ENCODE measurements around the gene PCBP3.
"Not testable (repeated sequence)": the region's sequence is repeated elsewhere in the genome, so short reads cannot be mapped to it uniquely, and the experiment has no call there.

The PCBP3 gene

GRCh38 chr21:45889961-45890360, 246.4 kb downstream of the PCBP3 start:
- Histone ChIP-seq H3K27me3 (ENCODE audit: control insufficient read depth, insufficient read depth, low read length) (no peaks in the 10 kb centered on the region), H3K9me3 (ENCODE audit: control insufficient read depth, insufficient read depth, low read length) (no peaks in the 10 kb centered on the region), H3K4me3 (ENCODE audit: low read depth, low read length) (no peak overlapping the region), H3K9ac (ENCODE audit: low read depth, low read length) (no peak overlapping the region), H3K4me1 (ENCODE audit: control insufficient read depth, insufficient read depth, low read length) (no peaks in the 10 kb centered on the region), H3K36me3 (ENCODE audit: control insufficient read depth, insufficient read depth, low read length) (no peaks in the 10 kb centered on the region)

DNA sequence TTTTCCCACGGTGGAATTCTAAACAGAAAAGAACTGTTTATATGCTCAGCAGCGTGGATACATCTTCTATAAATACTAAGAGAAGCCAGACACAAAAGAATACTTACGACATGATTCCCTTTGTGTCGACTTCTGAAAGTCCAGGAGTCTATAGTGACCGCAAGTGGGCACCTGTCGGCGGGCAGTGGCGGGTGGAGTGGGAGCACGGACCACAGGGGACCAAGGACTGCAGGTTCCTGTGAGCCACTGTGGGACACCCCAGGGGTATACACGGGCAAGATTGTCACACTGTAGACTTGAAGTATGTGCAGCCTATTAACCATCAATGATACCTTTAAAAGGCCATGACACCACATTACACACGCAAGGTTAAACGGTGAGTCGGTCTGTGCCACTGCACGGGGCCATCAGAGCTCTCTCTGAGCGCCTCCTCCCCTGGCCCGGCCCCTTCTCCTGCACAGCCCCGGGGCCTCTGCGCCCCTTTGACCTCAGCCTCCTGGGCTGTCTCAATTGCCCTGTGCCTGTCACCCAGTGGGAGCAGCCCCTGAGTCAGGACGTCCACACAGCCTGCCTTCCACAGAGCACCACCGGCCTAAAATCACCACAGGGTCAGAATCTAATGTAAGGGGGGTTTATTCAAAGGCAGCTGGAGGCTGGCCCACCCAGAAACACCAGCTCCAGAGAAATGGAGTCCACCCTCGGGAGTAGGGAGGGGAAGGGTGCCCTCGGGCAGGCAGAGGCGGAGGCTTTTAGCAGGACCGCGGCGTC, 248.0 kb downstream of the PCBP3 start:
- Histone ChIP-seq H3K4me1 (ENCODE audit: control insufficient read depth, insufficient read depth, low read length) (no peaks in the 10 kb centered on the region), H3K9me3 (ENCODE audit: control insufficient read depth, insufficient read depth, low read length) (no peaks in the 10 kb centered on the region), H3K4me3 (ENCODE audit: low read depth, low read length) (no peak overlapping the region), H3K36me3 (ENCODE audit: control insufficient read depth, insufficient read depth, low read length) (no peaks in the 10 kb centered on the region), H3K9ac (ENCODE audit: low read depth, low read length) (no peak overlapping the region), H3K27me3 (ENCODE audit: control insufficient read depth, insufficient read depth, low read length) (no peaks in the 10 kb centered on the region)

DNA sequence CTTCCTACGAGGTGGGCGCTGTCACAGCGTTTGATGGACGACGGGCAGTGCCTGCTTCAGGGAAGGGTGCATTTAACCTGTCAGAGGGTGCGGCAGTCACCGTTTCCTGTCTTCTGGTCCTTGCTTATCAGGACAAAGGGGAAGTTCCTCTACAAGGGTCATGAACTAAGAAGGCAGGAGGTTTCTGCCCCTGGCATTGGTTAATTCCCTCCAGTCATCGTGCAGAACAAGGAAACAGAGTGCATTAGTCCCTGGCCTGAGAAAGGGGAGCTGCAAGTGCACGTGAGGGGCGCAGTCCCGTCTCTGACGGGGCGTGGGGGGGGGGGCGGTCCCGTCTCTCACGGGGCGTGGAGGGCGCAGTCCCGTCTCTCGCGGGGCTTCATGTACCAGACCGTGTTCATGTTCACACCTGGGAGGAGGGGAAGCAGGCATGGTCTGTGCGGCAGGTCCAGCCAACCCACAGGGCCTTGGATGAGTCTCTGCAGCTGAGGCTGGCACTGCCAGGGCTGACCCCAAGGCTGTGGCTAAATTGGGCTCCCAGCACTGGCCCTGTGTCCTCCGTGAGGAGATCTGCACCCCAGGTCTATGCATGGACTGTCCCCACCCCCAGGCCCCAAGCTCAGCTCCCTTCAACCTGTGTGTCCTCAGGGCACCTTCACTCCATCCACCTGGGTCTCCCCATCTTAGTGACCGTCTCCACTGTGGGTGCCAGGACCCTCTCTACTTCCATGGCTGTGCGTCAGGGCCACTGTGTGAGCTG, 248.8 kb downstream of the PCBP3 start:
- no peaks in the 10 kb centered on the region for H3K27me3 ChIP-seq (ENCODE audit: control insufficient read depth, insufficient read depth, low read length)
- no peaks in the 10 kb centered on the region for H3K36me3 ChIP-seq (ENCODE audit: control insufficient read depth, insufficient read depth, low read length)
- H3K4me1 ChIP-seq (ENCODE audit: control insufficient read depth, insufficient read depth, low read length), result no peaks in the 10 kb centered on the region
- H3K9me3 ChIP-seq (ENCODE audit: control insufficient read depth, insufficient read depth, low read length), result no peaks in the 10 kb centered on the region
- no peak overlapping the region for H3K9ac ChIP-seq (ENCODE audit: low read depth, low read length)
- H3K4me3 ChIP-seq (ENCODE audit: low read depth, low read length), result no peak overlapping the region

DNA sequence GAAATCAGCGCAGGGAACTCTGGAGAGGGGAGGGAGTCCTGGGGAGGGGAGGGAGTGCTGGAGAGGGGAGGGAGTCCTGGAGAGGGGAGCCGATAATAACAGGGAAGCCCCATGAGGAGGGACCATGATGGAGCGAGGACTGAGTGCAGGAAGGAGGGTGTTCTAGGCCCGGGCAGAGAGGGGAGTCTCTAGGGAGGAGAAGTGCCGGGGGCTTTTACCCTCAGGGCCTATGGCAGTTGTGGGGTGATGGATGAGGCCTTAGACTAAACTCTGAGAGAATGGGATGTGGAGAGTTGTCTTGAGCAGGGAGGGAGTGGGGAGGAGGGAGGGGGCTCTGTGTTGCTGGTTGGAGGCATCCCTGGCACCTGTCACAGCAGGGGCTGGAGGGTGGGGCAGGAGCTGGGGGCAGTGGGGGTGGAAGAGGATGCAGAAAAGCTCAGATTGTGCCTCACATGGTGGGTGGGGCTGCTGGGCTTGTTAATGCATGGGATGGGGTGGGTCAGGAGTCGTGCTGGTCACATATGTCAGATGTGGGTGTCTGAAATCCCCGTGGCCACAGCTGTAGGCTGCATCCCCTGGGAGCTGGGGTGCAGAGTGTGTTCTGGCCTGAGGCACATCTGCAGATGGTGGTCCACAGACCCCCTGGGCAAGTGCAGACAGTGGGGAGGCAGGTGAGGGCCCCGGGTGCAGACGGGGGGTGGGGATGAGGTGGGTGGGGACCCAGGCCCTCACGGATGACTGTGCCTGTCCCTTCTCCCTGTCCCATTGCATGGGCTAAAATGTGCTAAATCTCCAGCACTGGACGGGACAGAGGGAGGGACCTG, 249.6 kb downstream of the PCBP3 start:
- Histone ChIP-seq H3K4me3 (ENCODE audit: low read depth, low read length) (no peak overlapping the region), H3K9me3 (ENCODE audit: control insufficient read depth, insufficient read depth, low read length) (no peaks in the 10 kb centered on the region), H3K9ac (ENCODE audit: low read depth, low read length) (no peak overlapping the region), H3K4me1 (ENCODE audit: control insufficient read depth, insufficient read depth, low read length) (no peaks in the 10 kb centered on the region), H3K36me3 (ENCODE audit: control insufficient read depth, insufficient read depth, low read length) (no peaks in the 10 kb centered on the region), H3K27me3 (ENCODE audit: control insufficient read depth, insufficient read depth, low read length) (no peaks in the 10 kb centered on the region)

DNA sequence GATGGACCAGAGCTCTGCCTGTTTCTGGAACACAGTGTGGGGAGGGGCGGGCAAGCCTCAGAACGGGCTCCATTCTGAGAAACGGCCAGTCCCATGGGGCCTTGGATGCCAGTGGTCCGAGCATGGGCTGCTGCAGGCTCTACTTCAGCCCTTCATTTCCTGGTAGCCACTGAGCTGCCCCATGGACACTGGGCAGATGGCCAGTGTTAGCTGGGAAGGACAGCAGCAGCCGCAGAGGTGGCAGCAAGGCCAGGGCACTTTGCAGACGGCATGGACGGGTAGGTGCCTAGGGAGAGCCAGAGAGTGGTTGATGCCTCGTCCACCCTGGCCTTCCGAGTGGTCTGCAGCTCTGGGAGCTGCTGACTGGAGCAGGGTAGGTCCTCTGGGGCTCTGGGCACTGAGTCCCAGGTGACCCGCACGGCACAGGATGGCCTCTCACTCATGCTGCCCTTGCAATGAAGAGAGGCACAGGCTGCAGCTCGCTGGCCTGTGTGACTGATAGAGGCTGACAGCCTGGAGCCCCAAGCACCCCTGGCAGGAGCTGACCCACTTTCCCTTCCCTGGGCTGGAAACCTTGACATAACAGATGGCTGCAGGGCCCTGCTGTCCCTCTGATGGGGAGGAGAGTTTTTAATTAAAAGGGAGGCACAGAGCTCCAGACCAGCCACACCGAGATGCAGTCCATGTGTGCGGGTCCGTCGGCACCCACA, 250.4 kb downstream of the PCBP3 start:
- H3K4me1 ChIP-seq (ENCODE audit: control insufficient read depth, insufficient read depth, low read length), result no peaks in the 10 kb centered on the region
- H3K27me3 ChIP-seq (ENCODE audit: control insufficient read depth, insufficient read depth, low read length), result no peaks in the 10 kb centered on the region
- no peak overlapping the region for H3K9ac ChIP-seq (ENCODE audit: low read depth, low read length)
- H3K9me3 ChIP-seq (ENCODE audit: control insufficient read depth, insufficient read depth, low read length), result no peaks in the 10 kb centered on the region
- no peak overlapping the region for H3K4me3 ChIP-seq (ENCODE audit: low read depth, low read length)
- no peaks in the 10 kb centered on the region for H3K36me3 ChIP-seq (ENCODE audit: control insufficient read depth, insufficient read depth, low read length)

- no peaks in the 10 kb centered on the region for H3K4me1 ChIP-seq (ENCODE audit: control insufficient read depth, insufficient read depth, low read length)
- no peaks in the 10 kb centered on the region for H3K36me3 ChIP-seq (ENCODE audit: control insufficient read depth, insufficient read depth, low read length)
- no peak overlapping the region for H3K4me3 ChIP-seq (ENCODE audit: low read depth, low read length)
- no peaks in the 10 kb centered on the region for H3K9me3 ChIP-seq (ENCODE audit: control insufficient read depth, insufficient read depth, low read length)
- H3K9ac ChIP-seq (ENCODE audit: low read depth, low read length), result no peak overlapping the region
- no peaks in the 10 kb centered on the region for H3K27me3 ChIP-seq (ENCODE audit: control insufficient read depth, insufficient read depth, low read length)
These were observed 250.9 kb downstream of the PCBP3 start for GRCh38 chr21:45894450-45894825.

- no peaks in the 10 kb centered on the region for H3K36me3 ChIP-seq (ENCODE audit: control insufficient read depth, insufficient read depth, low read length)
- H3K4me1 ChIP-seq (ENCODE audit: control insufficient read depth, insufficient read depth, low read length), result no peaks in the 10 kb centered on the region
- H3K9ac ChIP-seq (ENCODE audit: low read depth, low read length), result no peak overlapping the region
- no peaks in the 10 kb centered on the region for H3K9me3 ChIP-seq (ENCODE audit: control insufficient read depth, insufficient read depth, low read length)
- no peaks in the 10 kb centered on the region for H3K27me3 ChIP-seq (ENCODE audit: control insufficient read depth, insufficient read depth, low read length)
- H3K4me3 ChIP-seq (ENCODE audit: low read depth, low read length), result no peak overlapping the region
These were observed 251.6 kb downstream of the PCBP3 start for GRCh38 chr21:45894906-45895777.

DNA sequence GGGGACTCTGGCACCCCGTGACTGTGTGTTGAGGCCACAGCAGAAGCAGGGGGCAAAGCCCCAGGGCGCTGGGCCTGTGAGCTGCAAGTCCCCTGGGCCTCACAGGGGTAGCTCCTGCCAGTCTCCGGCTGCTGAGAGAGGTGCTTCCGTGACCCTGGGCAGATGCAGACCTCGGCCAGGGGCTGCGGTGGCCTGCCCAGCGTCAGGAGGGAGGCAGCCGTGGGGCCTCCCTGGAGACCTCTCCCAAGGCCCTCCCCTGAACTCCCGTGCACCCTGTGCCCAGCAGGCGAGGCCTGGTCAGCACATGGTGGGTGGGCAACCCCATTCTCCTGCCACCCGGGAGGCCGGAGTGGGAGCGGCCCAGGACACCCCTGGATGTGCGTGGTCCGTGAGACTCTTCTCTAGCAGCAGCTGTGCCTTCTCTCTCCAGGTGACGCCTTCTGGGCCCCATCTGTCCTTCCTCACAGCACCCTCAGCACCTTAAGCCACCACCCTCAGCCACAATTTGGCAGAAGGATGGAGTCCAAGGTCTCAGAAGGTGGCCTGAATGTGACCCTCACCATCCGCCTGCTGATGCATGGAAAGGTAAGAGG, 252.3 kb downstream of the PCBP3 start:
- Histone ChIP-seq H3K4me1 (ENCODE audit: control insufficient read depth, insufficient read depth, low read length) (no peaks in the 10 kb centered on the region), H3K4me3 (ENCODE audit: low read depth, low read length) (no peak overlapping the region), H3K9me3 (ENCODE audit: control insufficient read depth, insufficient read depth, low read length) (no peaks in the 10 kb centered on the region), H3K9ac (ENCODE audit: low read depth, low read length) (no peak overlapping the region), H3K36me3 (ENCODE audit: control insufficient read depth, insufficient read depth, low read length) (no peaks in the 10 kb centered on the region), H3K27me3 (ENCODE audit: control insufficient read depth, insufficient read depth, low read length) (no peaks in the 10 kb centered on the region)

- not testable (repeated sequence) for H3K9me3 ChIP-seq (ENCODE audit: control insufficient read depth, insufficient read depth, low read length); H3K27me3 ChIP-seq (ENCODE audit: control insufficient read depth, insufficient read depth, low read length); H3K36me3 ChIP-seq (ENCODE audit: control insufficient read depth, insufficient read depth, low read length); H3K4me1 ChIP-seq (ENCODE audit: control insufficient read depth, insufficient read depth, low read length); H3K9ac ChIP-seq (ENCODE audit: low read depth, low read length); H3K4me3 ChIP-seq (ENCODE audit: low read depth, low read length)
These were observed 252.9 kb downstream of the PCBP3 start for GRCh38 chr21:45896431-45896830.

GRCh38 chr21:45897191-45898027, 253.9 kb downstream of the PCBP3 start:
- H3K4me1 ChIP-seq (ENCODE audit: control insufficient read depth, insufficient read depth, low read length), result no peaks in the 10 kb centered on the region

More at GRCh38 chr21:45897191-45898027, 253.9 kb downstream of the PCBP3 start:
- no peaks in the 10 kb centered on the region for H3K27me3 ChIP-seq (ENCODE audit: control insufficient read depth, insufficient read depth, low read length)
- no peak overlapping the region for H3K9ac ChIP-seq (ENCODE audit: low read depth, low read length)
- no peaks in the 10 kb centered on the region for H3K36me3 ChIP-seq (ENCODE audit: control insufficient read depth, insufficient read depth, low read length)
- no peak overlapping the region for H3K4me3 ChIP-seq (ENCODE audit: low read depth, low read length)
- H3K9me3 ChIP-seq (ENCODE audit: control insufficient read depth, insufficient read depth, low read length), result no peaks in the 10 kb centered on the region

Data from iPS-15b (cell line).